Omental fat pad (tissue), 4 donors: Measurements from ENCODE around the gene ECEL1. TPM values are rescaled to one million over a fixed set of nuclear protein-coding genes. Genes with fewer than 3 reads are reported as not detected.

Source experiments
- ATAC-seq: fragments of 150-250 bp; one replicate; pipeline ENCODE4 v1.9.1; 2016; ENCODE audit warnings: mild to moderate bottlenecking, moderate library complexity; ENCODE audit not compliant: low FRiP score
- DNase-seq: peaks from one replicate; pipeline ENCODE4 v3.0.0-alpha.2; 2019; ENCODE audit warnings: low spot score
- total RNA-seq, 4 donors: library from RNA; depleted of rRNA; stranded (reverse); fragments of >200 nt; gene quantifications; one replicate each; pipeline ENCODE4 v1.1.0, GENCODE V29; 2016
- TF ChIP-seq, protein P1 (sequence below), 3 donors: fragments of 450-650 bp; IDR thresholded peaks; one replicate each; pipeline ENCODE4 v1.5.1; 2016 to 2017; ENCODE audit warnings: antibody characterized with exemption in 3 of 3, mild to moderate bottlenecking in 3 of 3, moderate library complexity in 2 of 3

ECEL1 gene
- total RNA-seq, 4 donors from 2014 or later = 0.19 to 1.1 (median 1.0) TPM; not detected in 1

DNA sequence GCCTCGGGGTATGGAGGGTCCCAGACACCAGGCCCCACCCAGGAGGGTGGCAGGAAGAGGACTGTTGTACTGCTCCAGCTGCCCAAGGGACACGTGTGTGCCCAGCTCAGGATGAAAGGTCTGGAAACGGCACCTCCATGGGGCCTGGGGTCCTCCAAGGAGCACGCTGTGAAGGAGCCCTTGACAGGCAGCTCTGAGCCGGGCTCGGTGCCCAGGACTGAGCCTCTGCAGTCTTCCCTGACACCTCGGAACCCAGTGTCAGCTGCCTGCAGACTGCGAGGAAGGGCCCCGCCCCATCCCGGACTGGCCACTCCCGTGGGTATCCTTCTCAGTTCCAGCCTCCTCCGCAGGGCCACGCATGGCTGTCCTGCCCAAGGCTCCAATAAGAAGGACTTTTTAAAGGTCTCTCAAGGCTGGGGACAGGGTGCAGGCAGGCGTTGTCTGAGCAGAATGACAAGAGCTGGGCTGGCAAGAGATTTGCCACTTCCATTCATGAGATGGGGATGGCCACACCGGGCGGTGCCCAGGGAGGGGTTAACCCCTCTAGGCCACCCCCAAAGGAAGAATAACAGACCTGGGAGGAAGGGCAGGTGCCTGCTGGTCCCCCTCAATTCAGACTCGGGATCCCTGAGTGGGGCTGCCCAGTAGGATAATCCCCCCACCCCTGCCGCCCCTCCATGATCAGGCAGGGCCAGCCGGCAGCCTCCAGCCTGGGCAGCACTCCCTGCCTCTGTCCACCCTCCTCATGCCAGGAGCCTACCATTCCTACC, 8.9 kb downstream of the ECEL1 start:
- DNase-seq (no peak), ATAC-seq (no peak)
- TF ChIP-seq, protein P1, sequence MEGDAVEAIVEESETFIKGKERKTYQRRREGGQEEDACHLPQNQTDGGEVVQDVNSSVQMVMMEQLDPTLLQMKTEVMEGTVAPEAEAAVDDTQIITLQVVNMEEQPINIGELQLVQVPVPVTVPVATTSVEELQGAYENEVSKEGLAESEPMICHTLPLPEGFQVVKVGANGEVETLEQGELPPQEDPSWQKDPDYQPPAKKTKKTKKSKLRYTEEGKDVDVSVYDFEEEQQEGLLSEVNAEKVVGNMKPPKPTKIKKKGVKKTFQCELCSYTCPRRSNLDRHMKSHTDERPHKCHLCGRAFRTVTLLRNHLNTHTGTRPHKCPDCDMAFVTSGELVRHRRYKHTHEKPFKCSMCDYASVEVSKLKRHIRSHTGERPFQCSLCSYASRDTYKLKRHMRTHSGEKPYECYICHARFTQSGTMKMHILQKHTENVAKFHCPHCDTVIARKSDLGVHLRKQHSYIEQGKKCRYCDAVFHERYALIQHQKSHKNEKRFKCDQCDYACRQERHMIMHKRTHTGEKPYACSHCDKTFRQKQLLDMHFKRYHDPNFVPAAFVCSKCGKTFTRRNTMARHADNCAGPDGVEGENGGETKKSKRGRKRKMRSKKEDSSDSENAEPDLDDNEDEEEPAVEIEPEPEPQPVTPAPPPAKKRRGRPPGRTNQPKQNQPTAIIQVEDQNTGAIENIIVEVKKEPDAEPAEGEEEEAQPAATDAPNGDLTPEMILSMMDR (IDR thresholded peaks at IDR 0.05) = no peak

DNA sequence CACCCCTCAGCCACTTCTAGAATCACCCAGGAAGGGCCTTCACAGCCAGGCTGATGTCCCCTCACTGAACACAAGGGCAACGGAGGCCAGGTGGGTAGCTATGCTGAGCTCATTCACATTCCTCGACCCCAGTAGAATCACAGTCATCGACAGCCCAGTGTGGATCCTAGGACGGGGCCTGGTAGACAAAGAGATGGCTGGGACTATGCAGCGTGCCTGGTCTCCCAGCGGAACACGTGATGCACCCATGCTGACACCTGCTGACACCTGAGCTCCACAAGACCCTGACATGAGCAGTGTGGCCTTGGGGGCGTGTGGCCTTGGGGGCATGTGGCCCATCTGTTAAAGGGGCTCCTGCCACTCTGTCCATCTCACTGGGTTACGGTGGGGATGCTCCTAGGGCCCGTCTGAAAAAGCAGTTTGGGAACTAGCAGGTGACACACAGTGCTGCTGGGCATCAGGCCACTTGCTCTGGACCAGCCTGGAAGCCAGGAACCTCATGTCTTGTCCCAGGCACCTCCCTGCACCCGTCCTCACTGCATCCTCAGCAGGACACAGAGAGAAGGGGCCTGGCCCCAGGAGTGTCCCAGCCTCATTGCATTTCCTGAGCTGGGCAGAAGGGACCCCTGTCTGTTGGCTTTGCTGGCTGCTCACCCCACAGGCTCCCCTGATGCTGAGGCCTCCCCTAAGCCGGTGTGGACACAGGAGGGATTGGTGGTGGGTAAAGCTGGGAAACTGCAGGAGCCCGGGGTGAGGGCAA, 9.7 kb downstream of the ECEL1 start:
- TF ChIP-seq, protein P1 (IDR thresholded peaks at IDR 0.05) = no peak
- DNase-seq (no peak), ATAC-seq (no peak)

DNA sequence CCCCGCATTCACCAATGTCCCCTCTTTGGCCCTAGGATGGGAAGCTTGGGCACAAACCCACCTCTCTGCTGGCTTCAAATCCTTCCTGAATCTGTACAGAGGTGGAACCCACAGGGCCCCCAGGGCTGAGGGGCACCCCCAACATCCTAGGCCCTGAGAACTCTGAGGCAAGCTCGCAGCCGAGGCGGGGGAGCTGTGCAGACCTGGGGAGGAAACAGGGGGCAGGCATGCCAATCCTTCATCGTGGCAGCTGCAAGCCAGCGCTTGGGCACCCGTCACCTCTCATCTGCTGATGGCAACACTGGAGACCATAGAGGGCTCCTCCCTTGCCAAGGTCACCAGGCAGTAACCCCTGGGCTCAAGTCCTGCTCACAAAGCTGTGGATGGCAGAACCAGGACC, 10.8 kb downstream of the ECEL1 start:
- no peak for DNase-seq
- TF ChIP-seq, protein P1 (IDR thresholded peaks at IDR 0.05) = no peak
- ATAC-seq = no peak

DNA sequence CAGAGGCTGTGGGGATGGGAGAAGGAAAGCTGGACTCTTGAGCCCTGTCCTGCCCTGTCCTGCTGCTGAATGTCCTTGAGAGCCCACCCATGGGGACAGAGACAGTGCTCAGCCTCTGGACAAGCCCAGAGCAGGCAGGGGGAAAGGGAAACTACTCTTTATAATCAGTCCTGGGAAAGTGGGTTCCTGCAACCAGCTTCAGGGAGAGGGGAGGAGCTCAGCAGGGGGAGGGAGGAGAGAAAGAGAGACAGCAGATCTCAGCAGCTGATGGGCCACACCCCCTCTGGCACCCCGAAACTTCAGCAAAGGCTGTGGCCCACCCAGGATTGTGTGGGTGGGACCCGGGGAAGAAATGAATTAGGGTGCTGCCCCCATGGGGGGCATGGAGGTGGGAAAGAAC, 11.6 kb downstream of the ECEL1 start:
- DNase-seq (no peak), ATAC-seq (no peak)
- TF ChIP-seq, protein P1 (IDR thresholded peaks at IDR 0.05) = no peak

DNA sequence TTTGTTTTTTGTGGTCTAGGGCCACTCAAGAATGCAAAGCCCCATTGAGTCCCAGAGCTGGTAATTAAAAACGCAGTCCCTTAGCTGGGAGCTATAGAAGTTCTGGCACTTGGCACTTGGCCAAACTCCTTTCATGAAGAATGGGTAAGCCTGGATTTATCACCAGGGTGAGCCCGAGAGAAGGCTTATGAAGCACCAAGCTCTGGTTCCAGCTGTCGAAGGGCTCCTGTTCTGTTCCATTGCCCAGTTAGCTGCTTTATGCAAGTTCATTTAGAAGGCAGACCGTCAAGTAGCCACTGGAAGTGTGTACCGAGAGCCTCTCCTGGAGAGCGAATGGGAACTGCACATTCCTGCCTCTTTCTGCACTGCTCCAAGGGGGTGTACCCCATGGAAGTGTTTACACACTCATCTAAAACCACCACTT, 14.2 kb downstream of the ECEL1 start:
- TF ChIP-seq, protein P1 (IDR thresholded peaks at IDR 0.05) = no peak
- ATAC-seq (no peak), DNase-seq (no peak)

DNA sequence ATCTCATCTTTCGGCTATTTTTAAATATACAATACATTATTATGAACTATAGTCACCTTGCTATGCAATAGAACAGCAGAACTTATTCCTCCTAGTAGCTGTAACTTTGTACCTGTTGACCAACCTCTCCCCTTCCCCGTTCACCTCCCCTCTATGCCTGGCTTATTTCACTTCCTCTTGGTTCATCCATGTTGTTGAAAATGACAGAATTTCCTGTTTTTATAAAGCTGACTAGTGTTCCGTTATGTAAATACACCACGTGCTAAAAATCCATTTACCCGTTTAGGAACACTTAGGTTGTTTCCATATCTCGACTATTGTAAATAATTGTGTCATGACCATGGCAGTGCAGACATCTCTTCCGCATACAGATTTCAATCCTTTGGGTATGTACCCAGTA, 21.4 kb downstream of the ECEL1 start:
- TF ChIP-seq, protein P1 (IDR thresholded peaks at IDR 0.05) = no peak
- no peak for DNase-seq

More for the DNA sequence above, 21.4 kb downstream of the ECEL1 start:
- ATAC-seq = no peak
